Measurements from ENCODE around the gene OR51V1. TPM values are rescaled to one million over a fixed set of nuclear protein-coding genes. Genes with fewer than 3 reads are reported as not detected.

The OR51V1 gene
- total and polyA plus RNA-seq, 2 of the 13 experiments (the other 11 are each of a cell fraction or from before 2014, with no cell fraction given) = not detected

DNA sequence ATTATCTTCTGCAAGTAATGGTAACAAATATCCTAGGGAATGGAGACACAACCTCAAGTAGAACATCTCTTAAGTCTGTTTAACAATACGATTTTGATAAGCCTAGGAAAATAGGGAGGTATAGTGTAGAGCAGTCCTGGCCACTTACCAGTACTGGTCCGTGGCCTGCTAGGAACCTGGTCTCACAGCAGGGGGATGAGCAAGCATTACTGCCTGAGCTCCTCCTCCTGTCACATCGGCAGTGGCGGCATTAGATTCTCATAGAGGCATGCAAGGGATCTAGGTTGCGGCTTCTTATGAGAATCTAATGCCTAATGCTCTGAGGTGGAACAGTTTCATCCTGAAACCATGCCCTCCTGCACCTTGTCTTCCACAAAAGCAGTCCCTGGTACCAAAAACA lies 4.4 kb downstream of the OR51V1 start (continued):
- TF ChIP-seq, protein P1, sequence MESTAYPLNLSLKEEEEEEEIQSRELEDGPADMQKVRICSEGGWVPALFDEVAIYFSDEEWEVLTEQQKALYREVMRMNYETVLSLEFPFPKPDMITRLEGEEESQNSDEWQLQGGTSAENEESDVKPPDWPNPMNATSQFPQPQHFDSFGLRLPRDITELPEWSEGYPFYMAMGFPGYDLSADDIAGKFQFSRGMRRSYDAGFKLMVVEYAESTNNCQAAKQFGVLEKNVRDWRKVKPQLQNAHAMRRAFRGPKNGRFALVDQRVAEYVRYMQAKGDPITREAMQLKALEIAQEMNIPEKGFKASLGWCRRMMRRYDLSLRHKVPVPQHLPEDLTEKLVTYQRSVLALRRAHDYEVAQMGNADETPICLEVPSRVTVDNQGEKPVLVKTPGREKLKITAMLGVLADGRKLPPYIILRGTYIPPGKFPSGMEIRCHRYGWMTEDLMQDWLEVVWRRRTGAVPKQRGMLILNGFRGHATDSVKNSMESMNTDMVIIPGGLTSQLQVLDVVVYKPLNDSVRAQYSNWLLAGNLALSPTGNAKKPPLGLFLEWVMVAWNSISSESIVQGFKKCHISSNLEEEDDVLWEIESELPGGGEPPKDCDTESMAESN (CRISPR knock-in tag; conservative IDR thresholded peaks at IDR 0.05) = no peak
- TF ChIP-seq, protein P2, sequence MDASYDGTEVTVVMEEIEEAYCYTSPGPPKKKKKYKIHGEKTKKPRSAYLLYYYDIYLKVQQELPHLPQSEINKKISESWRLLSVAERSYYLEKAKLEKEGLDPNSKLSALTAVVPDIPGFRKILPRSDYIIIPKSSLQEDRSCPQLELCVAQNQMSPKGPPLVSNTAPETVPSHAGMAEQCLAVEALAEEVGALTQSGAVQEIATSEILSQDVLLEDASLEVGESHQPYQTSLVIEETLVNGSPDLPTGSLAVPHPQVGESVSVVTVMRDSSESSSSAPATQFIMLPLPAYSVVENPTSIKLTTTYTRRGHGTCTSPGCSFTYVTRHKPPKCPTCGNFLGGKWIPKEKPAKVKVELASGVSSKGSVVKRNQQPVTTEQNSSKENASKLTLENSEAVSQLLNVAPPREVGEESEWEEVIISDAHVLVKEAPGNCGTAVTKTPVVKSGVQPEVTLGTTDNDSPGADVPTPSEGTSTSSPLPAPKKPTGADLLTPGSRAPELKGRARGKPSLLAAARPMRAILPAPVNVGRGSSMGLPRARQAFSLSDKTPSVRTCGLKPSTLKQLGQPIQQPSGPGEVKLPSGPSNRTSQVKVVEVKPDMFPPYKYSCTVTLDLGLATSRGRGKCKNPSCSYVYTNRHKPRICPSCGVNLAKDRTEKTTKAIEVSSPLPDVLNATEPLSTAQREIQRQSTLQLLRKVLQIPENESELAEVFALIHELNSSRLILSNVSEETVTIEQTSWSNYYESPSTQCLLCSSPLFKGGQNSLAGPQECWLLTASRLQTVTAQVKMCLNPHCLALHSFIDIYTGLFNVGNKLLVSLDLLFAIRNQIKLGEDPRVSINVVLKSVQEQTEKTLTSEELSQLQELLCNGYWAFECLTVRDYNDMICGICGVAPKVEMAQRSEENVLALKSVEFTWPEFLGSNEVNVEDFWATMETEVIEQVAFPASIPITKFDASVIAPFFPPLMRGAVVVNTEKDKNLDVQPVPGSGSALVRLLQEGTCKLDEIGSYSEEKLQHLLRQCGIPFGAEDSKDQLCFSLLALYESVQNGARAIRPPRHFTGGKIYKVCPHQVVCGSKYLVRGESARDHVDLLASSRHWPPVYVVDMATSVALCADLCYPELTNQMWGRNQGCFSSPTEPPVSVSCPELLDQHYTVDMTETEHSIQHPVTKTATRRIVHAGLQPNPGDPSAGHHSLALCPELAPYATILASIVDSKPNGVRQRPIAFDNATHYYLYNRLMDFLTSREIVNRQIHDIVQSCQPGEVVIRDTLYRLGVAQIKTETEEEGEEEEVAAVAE (CRISPR knock-in tag; IDR thresholded peaks at IDR 0.05; ENCODE audit: borderline replicate concordance) = no peak
- no peak for TF ChIP-seq TOE1 (CRISPR knock-in tag; IDR thresholded peaks at IDR 0.05)
- TF ChIP-seq, protein P3, sequence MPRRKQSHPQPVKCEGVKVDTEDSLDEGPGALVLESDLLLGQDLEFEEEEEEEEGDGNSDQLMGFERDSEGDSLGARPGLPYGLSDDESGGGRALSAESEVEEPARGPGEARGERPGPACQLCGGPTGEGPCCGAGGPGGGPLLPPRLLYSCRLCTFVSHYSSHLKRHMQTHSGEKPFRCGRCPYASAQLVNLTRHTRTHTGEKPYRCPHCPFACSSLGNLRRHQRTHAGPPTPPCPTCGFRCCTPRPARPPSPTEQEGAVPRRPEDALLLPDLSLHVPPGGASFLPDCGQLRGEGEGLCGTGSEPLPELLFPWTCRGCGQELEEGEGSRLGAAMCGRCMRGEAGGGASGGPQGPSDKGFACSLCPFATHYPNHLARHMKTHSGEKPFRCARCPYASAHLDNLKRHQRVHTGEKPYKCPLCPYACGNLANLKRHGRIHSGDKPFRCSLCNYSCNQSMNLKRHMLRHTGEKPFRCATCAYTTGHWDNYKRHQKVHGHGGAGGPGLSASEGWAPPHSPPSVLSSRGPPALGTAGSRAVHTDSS (CRISPR knock-in tag; conservative IDR thresholded peaks at IDR 0.05) = no peak
- no peak for TF ChIP-seq NAIF1 (CRISPR knock-in tag; IDR thresholded peaks at IDR 0.05; ENCODE audit: borderline replicate concordance)
- TF ChIP-seq ZNF780A (CRISPR knock-in tag; IDR thresholded peaks at IDR 0.05) = no peak

All from HepG2 (cell line).